GM19023 (cell line): ENCODE results near the gene NECTIN1.
"Not testable (repeated sequence)": the region's sequence is repeated elsewhere in the genome, so short reads cannot be mapped to it uniquely, and the experiment has no call there.

Source experiments
- ATAC-seq: cut with Tn5 transposase; IDR thresholded peaks from one replicate; pipeline ENCODE4 v1.9.1; 2021; ENCODE audit warnings: mild to moderate bottlenecking, moderate library complexity; ENCODE audit not compliant: unreplicated experiment

NECTIN1 gene

GRCh38 chr11:119622454-119623143, 106.4 kb downstream of the NECTIN1 start:
- ATAC-seq: no peak

- no peak for ATAC-seq
Observed at GRCh38 chr11:119619665-119620064, 109.3 kb downstream of the NECTIN1 start.

DNA sequence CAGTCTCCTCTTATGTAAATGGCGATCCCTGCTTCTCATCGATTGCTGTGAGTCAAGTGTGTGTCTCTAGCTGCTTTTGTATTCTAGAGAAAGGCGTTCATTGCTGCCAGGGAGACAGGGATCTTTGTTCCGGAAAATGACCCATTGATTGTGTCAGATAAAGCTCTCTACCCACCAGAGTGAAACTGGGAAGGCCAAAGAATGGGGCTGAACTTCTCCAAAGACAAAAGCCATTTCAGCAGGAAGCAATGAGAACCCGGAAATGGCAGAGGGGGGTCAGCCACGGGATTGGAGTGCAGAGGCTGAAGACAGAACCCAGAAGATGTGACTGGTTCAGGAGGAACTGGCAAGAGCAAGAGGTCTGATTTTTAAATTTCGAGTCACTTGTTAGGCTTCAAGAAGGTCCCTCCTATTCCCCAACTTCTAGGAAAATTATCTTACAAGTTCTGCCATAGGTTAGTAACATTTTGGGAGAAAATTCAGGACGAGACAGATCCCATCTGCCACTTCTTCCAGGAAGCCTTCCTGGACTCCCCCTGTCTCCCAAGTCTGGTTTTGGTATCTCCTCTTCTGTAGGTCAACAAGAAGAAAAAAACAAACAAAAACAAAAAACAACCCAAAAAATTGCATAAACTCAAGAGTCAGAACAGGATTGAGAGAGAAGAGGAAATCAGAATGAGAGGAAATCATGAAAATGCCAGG, 110.6 kb downstream of the NECTIN1 start:
- no peak for ATAC-seq

DNA sequence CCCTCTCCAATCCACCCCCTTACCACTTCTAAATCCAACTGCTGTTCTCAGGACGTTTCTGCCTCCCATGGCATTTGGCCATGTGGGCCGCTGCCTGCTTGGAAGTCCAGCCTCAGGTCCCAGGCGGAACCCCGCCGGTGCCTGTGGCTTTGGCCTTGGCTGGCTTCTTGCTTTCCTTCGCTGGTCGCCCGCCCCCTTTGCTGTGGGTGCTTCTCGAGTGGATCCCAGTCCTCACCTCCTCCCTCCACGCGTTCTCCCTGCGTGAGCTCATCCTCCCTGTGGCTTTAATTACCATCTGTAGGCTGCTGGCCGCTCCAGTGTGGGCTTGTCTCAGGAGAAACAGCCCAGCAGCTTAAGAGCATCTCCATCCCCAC, 111.7 kb downstream of the NECTIN1 start:
- ATAC-seq: no peak

GRCh38 chr11:119616586-119617339, 112.2 kb downstream of the NECTIN1 start:
- no peak for ATAC-seq

DNA sequence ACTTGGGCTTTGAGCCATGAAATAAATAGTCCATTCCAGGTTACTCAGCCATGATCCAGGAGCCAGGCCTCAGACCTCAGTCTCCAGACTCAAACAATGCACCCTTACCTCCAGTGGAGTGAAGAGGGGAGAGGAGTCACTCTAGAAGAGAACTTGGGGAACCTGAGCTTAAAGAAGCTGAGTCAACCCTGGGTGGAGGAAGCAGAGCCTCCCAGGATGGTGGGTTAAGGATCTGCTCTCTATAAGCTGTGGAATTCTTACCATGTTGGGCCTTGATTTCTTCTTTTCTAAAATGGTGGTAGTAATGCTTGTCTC, 113.2 kb downstream of the NECTIN1 start:
- ATAC-seq: no peak

- ATAC-seq: peak; percentile 75
Observed at GRCh38 chr11:119615003-119615881, 113.8 kb downstream of the NECTIN1 start.

DNA sequence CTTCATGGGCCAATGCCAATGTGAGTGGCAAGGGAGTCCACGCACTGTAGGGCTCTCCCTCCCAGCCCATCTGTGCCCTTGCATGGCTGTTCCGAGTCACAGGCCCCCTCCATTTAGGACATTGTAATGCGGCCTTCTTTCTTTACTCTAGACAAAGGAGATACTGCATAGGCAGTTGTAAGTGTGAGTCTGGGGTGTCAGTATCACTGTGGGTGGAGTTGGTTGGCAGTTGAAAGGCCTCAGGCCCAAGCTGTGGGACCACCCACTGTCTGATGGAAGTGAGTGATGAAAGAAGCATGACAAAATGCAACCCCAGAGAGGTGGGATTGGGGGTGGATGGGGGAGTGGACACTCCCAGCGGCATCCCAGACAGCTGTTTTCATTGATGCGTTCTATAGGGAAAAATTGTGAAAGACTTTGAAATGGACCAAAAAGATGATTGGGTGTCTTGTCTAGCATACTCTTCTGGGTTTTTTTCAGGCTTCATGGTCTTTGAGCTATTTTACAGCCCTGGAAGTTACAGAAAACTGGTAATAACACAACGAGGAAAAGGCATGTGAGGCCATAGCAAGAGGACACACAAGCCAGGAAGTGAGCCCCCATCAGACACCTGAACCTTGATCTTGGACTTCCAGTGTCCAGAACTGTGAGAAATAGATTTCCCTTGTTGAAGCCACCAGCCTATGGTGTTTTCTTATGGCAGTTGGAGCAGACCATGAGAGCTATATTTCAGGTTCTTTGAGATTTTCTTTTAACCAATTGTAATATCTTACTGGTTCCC, 114.6 kb downstream of the NECTIN1 start:
- ATAC-seq: no peak

GRCh38 chr11:119612814-119613213, 116.2 kb downstream of the NECTIN1 start:
- no peak for ATAC-seq

GRCh38 chr11:119610836-119611426, 118.1 kb downstream of the NECTIN1 start:
- no peak for ATAC-seq

GRCh38 chr11:119608781-119609180, 120.2 kb downstream of the NECTIN1 start:
- no peak for ATAC-seq

- ATAC-seq: no peak
Observed at GRCh38 chr11:119608201-119608600, 120.8 kb downstream of the NECTIN1 start.

- no peak for ATAC-seq
Observed at GRCh38 chr11:119607726-119608125, 121.3 kb downstream of the NECTIN1 start.

GRCh38 chr11:119605137-119605665, 123.8 kb downstream of the NECTIN1 start:
- ATAC-seq: no peak

GRCh38 chr11:119602745-119603373, 126.1 kb downstream of the NECTIN1 start:
- ATAC-seq: no peak

DNA sequence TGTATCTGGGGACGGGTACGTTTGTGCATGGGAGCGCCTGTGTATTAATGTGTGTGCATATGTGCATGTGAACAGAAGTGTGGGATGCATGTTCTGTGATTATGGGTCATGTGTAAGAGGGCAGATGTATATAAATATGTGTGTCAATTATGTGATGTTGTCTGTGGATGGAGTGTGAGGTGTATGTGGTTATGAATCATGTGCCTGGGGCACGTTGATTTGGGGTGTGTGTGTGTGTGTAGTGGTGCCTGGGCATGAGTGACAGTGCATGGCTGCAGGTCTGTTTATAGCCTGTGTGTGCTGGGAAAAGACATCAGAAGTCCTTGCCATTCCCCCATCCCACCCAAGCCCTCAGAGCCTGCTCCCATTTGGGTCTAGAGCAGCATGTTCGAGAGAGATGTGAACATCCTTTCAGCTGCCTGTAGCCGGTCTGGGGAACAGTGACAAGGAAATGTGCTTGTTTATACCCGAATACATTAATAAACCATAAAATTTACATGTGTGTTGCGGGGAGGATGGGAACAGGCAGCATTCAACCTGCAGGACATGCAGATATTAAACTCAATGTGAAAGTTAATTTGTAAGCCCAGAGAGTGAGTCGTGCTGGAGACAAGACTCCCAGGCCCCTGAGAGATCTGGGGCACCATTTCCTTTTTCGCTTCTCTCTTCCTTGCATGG, 129.0 kb downstream of the NECTIN1 start:
- no peak for ATAC-seq

- not testable (repeated sequence) for ATAC-seq
Observed at GRCh38 chr11:119595941-119596340, 133.1 kb downstream of the NECTIN1 start.

- no peak for ATAC-seq
Observed at GRCh38 chr11:119594639-119595249, 134.3 kb downstream of the NECTIN1 start.
